HepG2 (cell line): ENCODE measurements around the gene CCN2. TPM values are rescaled to one million over a fixed set of nuclear protein-coding genes. Genes with fewer than 3 reads are reported as not detected.
A peak's percentile ranks its signal among the peaks of the same experiment; 100 is the strongest.

Experiments
- DMAP1 ChIP-seq: IDR thresholded peaks from 2 replicates; pipeline ENCODE4 v1.6.1; 2016
- HHEX ChIP-seq: IDR thresholded peaks from 2 replicates; pipeline ENCODE4 v1.6.1; 2016; ENCODE audit warnings: control low read depth
- HIVEP1 ChIP-seq: sonication (generic); formaldehyde crosslinking; IDR thresholded peaks from 2 replicates; pipeline ENCODE4 v1.4.0; 2020; ENCODE audit warnings: mild to moderate bottlenecking, missing genetic modification reagents
- HNRNPH1 ChIP-seq: fragments of 200-400 bp; formaldehyde crosslinking; optimal IDR thresholded peaks from 2 replicates; pipeline ENCODE3; 2017; ENCODE audit warnings: mild to moderate bottlenecking, low read depth, low read length
- TCF12 ChIP-seq, 2 experiments: fragments of 450-650 bp in 1 of 2; sonication (generic) in 1 of 2; formaldehyde crosslinking in 1 of 2; IDR thresholded peaks; 2 replicates each; pipeline versions ENCODE4 v1.6.1 to v1.8.0; 2017 to 2022; ENCODE audit warnings: antibody characterized with exemption in 1 of 2, mild to moderate bottlenecking in 1 of 2, missing genetic modification reagents in 1 of 2, moderate library complexity in 1 of 2
- ZNF781 ChIP-seq: sonication (generic); formaldehyde crosslinking; IDR thresholded peaks from 2 replicates; pipeline ENCODE4 v1.5.1; 2020; ENCODE audit warnings: borderline replicate concordance, mild to moderate bottlenecking, missing genetic modification reagents; ENCODE audit errors: not compliant biosample characterization
- polyA plus RNA-seq, 8 experiments: library from polyadenylated mRNA; depleted of rRNA in 3 of 8; stranded (reverse) in 7 of 8; unstranded in 1 of 8; fragments of >200 nt; fragmentation: Illumina TruSeq in 4 of 8; extraction: Trizol in 4 of 8; gene quantifications; 2 replicates each; pipeline versions ENCODE4 v1.2.1 to v1.2.3, GENCODE V29; 2011 to 2016; ENCODE audit warnings: low read depth in 4 of 8, missing spikeins in 1 of 8, mixed read lengths in 1 of 8; ENCODE audit not compliant: insufficient read depth in 1 of 8
- total RNA-seq, 5 experiments: library from RNA; depleted of rRNA; stranded (reverse); fragments of >200 nt; fragmentation: Illumina TruSeq; extraction: Trizol; gene quantifications; 2 replicates each; pipeline ENCODE4 v1.2.3, GENCODE V29; 2016; ENCODE audit warnings: low read depth in 1 of 5
- TF ChIP-seq, protein P1 (sequence below): sonication (generic); formaldehyde crosslinking; IDR thresholded peaks from 2 replicates; pipeline ENCODE4 v1.4.0; 2020; ENCODE audit warnings: low read depth, missing genetic modification reagents
- TF ChIP-seq, protein P2 (sequence below), 2 experiments: sonication (generic) in 1 of 2; formaldehyde crosslinking in 1 of 2; IDR thresholded peaks; 2 replicates each; pipeline versions ENCODE4 v1.4.0 to v1.6.1; 2016 to 2020; ENCODE audit warnings: borderline replicate concordance in 1 of 2, low read depth in 1 of 2, mild to moderate bottlenecking in 1 of 2, missing genetic modification reagents in 1 of 2
- TF ChIP-seq, protein P3 (sequence below): fragments of 450-650 bp; IDR thresholded peaks from 2 replicates; pipeline ENCODE4 v1.6.1; 2017
- TF ChIP-seq, protein P4 (sequence below): sonication (generic); formaldehyde crosslinking; IDR thresholded peaks from 2 replicates; pipeline ENCODE4 v1.4.0; 2020; ENCODE audit warnings: mild to moderate bottlenecking, low read depth, missing genetic modification reagents

CCN2 gene
- total and polyA plus RNA-seq, 2 of the 13 experiments (the other 11 are each of a cell fraction or from before 2014, with no cell fraction given), result 34.7 to 316 TPM

DNA sequence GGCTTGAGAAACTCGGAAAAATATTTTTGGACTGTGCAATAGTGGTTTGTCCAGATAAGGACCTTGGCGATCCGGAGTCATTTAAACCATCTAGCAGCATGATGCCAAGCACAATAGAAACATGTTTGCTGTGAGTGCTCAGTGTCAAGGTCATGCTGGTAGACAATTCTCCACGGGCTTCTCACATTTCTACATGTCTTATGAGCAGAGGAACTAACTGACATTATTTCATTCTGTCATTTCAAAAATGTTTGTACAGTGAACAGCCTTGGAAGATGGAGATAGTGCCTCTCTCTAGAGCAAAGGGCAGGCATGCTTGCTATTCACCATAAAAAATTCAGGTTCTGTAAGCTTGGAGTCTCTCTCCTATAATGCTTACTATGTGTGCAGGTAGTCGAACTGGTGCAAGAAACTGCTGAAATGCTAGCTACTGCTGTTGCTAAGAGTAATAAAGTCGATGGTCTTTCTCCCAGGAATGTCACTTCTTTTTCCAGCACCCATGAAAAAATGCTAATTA lies 25.4 kb upstream of the CCN2 start (continued):
- no peak for TF ChIP-seq HIVEP1 (CRISPR knock-in tag)
- peak; percentile 61 for TF ChIP-seq ZNF781 (CRISPR knock-in tag)
- TF ChIP-seq, protein P1, sequence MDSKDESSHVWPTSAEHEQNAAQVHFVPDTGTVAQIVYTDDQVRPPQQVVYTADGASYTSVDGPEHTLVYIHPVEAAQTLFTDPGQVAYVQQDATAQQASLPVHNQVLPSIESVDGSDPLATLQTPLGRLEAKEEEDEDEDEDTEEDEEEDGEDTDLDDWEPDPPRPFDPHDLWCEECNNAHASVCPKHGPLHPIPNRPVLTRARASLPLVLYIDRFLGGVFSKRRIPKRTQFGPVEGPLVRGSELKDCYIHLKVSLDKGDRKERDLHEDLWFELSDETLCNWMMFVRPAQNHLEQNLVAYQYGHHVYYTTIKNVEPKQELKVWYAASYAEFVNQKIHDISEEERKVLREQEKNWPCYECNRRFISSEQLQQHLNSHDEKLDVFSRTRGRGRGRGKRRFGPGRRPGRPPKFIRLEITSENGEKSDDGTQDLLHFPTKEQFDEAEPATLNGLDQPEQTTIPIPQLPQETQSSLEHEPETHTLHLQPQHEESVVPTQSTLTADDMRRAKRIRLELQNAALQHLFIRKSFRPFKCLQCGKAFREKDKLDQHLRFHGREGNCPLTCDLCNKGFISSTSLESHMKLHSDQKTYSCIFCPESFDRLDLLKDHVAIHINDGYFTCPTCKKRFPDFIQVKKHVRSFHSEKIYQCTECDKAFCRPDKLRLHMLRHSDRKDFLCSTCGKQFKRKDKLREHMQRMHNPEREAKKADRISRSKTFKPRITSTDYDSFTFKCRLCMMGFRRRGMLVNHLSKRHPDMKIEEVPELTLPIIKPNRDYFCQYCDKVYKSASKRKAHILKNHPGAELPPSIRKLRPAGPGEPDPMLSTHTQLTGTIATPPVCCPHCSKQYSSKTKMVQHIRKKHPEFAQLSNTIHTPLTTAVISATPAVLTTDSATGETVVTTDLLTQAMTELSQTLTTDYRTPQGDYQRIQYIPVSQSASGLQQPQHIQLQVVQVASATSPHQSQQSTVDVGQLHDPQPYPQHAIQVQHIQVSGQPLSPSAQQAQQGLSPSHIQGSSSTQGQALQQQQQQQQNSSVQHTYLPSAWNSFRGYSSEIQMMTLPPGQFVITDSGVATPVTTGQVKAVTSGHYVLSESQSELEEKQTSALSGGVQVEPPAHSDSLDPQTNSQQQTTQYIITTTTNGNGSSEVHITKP (CRISPR knock-in tag), result peak; percentile 80
- TF ChIP-seq, protein P2, sequence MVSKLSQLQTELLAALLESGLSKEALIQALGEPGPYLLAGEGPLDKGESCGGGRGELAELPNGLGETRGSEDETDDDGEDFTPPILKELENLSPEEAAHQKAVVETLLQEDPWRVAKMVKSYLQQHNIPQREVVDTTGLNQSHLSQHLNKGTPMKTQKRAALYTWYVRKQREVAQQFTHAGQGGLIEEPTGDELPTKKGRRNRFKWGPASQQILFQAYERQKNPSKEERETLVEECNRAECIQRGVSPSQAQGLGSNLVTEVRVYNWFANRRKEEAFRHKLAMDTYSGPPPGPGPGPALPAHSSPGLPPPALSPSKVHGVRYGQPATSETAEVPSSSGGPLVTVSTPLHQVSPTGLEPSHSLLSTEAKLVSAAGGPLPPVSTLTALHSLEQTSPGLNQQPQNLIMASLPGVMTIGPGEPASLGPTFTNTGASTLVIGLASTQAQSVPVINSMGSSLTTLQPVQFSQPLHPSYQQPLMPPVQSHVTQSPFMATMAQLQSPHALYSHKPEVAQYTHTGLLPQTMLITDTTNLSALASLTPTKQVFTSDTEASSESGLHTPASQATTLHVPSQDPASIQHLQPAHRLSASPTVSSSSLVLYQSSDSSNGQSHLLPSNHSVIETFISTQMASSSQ (IDR thresholded peaks at IDR 0.05; ENCODE audit: low read depth), result peak; percentile 14; the same call in 1 of the 2 replicates
- TF ChIP-seq, protein P2 (CRISPR knock-in tag; IDR thresholded peaks at IDR 0.05; ENCODE audit: borderline replicate concordance), result peak; percentile 65; the same call in 1 of the 2 replicates
- TF ChIP-seq HHEX (CRISPR knock-in tag), result peak; percentile 48; the same call in 1 of the 2 replicates
- no peak for TF ChIP-seq HNRNPH1
- TF ChIP-seq, protein P3, sequence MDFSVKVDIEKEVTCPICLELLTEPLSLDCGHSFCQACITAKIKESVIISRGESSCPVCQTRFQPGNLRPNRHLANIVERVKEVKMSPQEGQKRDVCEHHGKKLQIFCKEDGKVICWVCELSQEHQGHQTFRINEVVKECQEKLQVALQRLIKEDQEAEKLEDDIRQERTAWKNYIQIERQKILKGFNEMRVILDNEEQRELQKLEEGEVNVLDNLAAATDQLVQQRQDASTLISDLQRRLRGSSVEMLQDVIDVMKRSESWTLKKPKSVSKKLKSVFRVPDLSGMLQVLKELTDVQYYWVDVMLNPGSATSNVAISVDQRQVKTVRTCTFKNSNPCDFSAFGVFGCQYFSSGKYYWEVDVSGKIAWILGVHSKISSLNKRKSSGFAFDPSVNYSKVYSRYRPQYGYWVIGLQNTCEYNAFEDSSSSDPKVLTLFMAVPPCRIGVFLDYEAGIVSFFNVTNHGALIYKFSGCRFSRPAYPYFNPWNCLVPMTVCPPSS, result no peak
- peak; percentile 57; the same call in 1 of the 2 replicates for TF ChIP-seq DMAP1 (CRISPR knock-in tag)
- no peak for TF ChIP-seq TCF12 (IDR thresholded peaks at IDR 0.05)
- 0 out of 2 replicates have a peak, but pooled peaks have one; percentile 30 for TF ChIP-seq TCF12 (CRISPR knock-in tag; IDR thresholded peaks at IDR 0.05)
- TF ChIP-seq, protein P4, sequence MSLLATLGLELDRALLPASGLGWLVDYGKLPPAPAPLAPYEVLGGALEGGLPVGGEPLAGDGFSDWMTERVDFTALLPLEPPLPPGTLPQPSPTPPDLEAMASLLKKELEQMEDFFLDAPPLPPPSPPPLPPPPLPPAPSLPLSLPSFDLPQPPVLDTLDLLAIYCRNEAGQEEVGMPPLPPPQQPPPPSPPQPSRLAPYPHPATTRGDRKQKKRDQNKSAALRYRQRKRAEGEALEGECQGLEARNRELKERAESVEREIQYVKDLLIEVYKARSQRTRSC (CRISPR knock-in tag), result no peak
